GM12892 (cell line): ENCODE results near the gene PPM1B.

Source experiments
- POLR2A ChIP-seq: IDR thresholded peaks from 2 replicates; pipeline ENCODE4 v1.6.1; 2011; ENCODE audit warnings: low read depth, low read length, control low read depth
- POLR2AphosphoS5 ChIP-seq: IDR thresholded peaks from 2 replicates; pipeline ENCODE4 v1.6.1; 2011; ENCODE audit warnings: low read depth, low read length, control low read depth
- TAF1 ChIP-seq: IDR thresholded peaks from 2 replicates; pipeline ENCODE4 v1.6.1; 2011; ENCODE audit warnings: low read depth, mild to moderate bottlenecking, control low read depth, low read length, borderline replicate concordance

GRCh38 chr2:44200759-44201158 is 32.1 kb downstream of the PPM1B start:
- TF ChIP-seq POLR2A (no peak), TAF1 (no peak), POLR2AphosphoS5 (no peak)
